Dedifferentiated amniotic fluid mesenchymal stem cell (primary cell): ENCODE data around the gene SDF2L1.

Experiments used
- DNase-seq: peaks from one replicate; pipeline ENCODE4 v3.0.0-alpha.2; 2016; ENCODE audit errors: extremely low spot score

Gene SDF2L1

DNA sequence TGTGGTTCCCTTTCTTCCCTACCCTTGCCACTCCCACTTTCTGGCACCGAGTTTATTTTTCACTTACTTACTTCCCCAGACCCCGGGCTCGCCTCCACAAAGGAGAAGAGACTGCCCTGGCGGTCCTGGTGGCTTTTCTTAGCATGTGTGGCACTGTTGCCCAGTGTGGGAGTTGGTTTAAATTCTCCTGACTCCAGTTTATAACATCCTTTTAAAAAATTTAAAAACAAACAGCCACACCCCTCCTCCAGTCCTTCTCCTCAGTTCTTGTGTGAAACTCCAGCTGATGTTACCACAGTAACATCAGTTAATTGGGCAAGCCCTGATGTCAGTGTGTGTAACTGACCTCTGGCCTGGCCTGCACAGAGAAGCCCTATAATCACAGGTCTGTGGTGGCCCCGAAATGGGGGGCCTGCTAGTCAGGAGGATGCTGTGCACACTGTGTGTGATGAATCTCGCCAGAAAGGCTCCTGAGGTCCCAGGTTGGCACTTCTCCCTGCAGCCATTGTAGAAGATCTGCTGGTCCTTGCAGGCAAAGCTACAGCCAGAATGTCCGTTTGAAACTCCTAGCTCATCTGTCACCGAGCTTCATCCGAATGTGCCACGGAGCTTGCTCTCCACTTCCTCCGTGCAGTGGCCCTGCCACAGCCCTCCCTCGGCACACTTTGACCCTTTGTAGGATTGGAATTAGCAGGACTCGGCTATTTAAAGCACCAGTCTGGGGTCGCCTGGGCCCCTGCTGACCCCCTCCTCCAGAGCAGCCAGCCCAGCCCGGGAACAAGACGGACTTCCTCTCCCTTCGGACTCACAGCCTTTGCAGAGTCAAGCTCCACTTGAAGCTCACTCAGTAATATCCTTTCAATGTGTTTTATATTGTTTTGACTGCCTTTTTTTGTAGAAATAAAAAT is 19.8 kb upstream of the SDF2L1 start:
- DNase-seq: no peak

DNA sequence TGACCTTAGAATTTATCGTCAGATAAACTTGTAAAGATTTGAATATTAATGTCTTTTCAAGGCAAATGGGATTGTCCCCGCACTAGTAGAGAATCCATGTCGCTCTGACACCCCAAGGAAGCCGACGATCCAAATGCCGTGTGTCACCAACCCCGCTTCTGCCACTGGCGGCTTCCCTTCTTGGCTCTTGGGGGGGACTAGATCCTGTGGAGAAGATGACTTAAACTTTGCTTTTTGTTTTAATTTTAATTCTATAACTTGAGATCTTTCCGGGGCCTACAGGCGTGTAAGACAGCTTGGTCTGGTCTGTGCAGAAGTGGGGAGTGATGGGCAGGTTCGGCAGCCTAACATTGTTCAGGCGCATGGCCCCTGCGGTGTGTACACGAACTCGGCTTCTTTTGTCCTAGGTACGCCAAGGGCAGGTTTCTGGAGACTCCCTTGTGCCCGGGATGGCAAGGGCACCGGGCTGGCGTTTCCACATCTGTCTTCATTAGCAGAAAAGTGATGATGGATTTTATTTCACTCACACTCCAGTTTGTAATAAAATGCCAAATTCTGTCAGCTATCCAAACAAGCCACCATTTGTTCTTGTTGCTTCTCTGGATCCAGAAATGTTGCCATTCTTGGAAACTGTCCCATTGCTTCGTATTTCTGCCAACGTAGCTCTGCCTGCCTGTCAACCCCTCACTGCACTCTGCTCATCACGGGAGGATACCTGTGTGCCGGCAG is 19.0 kb upstream of the SDF2L1 start:
- no peak for DNase-seq

DNA sequence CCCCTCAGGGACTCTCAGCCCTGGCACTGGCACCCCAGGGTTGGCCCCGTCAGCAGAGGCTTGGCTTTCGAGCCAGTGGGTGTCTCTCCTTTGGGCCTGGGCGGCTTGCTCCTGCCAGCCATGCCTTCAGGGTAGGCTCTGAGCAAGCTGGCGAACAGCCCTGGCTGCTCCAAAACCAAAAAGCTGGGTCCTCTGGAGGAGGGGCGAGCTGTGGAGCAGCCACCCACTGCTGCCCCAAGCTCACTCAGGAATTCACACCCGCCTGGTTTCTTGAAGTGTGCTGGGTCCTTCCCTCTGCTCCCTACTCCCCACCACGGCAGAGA is 18.5 kb upstream of the SDF2L1 start:
- no peak for DNase-seq

DNA sequence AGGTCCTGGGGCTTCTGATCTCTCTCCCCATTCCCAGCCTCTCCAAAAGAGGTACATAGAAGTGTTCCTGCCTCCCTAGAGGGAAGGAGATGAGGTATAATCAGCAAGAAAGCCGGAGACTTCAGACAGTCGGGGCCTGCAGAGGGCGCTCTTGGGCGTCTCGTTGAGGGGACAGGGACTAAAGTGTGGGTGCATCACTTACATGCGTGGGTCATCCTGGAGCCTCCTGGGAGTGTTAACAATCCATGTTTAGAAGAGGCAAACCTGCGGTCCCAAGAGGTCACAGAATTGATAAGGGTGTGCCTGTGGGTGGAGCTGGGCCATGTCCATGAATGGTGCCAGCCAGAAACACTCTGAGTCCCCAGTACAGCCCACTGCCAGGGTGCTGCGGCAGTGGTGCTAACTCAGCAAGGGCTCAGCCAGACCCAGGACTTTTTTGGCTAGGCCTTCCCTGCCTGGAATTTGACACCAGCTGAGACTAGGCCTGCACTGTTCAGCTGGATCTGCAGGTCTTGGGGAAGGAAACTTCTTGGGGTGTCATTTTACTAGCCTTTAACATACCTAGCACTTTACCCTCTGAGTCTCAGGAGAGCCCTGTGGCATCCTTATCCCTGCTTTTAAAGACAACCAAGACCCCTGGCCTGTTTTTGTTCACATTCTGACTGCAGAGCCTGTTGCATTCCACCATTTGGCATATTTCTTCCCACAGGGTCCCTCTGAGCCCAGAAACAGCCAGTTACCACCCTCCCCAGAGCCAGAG is 17.8 kb upstream of the SDF2L1 start:
- no peak for DNase-seq

DNA sequence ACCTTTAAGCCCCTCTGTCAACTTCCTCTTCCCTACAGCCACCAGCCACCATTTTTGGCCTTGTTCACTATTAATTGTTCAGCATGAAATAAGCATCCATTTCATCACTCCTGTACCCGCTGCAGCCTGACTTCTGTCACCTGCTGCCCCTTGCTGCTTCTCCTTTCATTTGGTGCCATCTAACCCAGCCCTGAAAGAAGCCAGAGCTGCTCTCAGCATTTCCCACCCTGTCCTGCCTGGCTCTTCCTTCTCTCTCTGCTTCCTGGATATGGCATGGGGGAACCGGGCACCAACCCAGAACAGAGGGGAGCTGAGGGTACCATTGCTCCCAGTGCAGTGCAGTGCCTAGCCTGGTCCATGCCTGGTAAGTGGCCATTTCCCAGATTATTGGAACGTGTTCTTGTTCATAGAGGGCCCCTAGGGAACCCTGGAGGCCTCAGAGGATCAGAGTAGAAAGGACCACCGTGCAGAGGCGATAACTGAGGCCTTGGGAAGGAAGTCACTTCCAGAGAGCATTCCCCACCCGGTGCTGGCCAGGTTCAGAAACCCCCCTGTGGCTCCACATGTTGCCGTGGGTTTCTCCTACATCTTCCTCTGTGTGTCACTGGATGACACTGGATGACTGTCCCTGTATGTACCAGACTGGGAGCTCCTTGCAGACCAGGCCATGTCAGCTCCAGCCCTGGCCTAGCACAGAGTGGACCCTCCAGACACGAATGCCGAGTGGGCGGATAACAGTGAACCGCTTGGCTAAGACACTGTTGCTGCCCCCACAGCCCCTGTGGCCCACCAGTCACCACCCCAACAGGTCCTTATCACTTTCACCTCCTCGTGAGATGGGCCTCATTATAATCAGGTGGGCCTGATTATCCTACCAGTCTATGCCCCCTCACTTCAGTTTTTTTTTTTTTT is 17.0 kb upstream of the SDF2L1 start:
- DNase-seq: no peak

DNA sequence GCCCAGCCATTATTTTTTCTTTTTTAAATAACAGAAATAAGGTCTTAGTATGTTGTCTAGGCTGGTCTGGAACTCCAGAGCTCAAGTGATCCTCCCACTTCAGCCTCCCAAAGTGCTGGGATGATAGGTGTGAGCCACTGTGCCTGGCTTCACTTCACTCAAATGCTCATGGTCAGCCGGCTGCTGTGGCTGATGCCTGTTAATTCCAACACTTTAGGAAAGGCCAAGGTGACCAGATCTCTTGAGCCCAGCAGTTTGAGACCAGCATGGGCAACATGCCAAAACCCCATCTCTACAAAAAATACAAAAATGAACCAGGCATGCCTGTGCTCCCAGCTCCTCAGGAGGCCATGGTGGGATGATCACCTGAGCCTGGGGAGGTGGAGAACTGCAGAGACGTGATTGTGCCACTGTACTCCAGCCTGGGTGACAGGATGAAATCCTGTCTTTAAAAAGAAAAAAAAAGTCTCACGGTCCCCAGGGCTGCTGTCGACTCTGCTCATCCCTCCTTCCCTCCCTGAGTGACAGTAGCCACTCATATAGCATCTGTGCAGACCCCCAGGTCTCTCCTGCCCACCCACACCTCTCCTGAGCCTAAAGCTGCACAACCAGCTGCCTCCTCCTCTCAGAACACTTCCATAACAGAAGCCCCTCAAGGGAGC is 15.9 kb upstream of the SDF2L1 start:
- no peak for DNase-seq

DNA sequence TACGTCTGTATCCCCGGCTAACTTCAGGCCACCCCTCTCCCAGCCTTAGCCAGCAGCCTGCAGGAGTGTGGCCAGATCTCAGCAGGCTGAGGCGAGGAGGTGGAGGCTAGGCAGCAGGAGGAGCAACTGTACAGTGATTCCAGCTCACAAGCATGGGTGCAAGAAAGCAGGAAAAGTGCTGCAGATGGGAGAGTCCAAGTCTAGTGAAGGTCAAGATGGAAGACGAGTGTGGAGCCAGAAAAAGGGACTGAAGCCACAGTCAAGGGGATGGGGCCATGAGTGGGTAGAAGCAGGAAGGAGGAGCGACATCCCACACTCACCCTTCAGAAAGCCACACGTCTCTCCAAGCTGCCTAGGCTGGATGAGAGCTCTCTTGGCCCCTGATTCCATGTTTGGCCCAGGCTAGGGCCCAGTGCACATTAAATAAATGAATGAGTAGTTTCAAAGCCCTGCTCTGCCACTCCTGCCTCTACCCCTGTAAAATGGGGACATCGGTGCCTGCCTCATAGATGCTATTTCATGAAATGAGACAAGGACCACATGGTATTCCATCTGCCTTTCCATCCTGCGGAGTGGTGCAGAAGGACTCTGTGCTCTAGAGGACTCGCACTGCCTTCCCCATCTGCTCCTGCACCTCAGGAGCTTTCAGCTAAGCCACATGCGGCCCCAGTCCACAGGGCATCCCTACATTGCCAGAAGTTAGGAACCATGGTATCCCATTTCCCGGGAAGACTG is 15.2 kb upstream of the SDF2L1 start:
- DNase-seq: no peak

DNA sequence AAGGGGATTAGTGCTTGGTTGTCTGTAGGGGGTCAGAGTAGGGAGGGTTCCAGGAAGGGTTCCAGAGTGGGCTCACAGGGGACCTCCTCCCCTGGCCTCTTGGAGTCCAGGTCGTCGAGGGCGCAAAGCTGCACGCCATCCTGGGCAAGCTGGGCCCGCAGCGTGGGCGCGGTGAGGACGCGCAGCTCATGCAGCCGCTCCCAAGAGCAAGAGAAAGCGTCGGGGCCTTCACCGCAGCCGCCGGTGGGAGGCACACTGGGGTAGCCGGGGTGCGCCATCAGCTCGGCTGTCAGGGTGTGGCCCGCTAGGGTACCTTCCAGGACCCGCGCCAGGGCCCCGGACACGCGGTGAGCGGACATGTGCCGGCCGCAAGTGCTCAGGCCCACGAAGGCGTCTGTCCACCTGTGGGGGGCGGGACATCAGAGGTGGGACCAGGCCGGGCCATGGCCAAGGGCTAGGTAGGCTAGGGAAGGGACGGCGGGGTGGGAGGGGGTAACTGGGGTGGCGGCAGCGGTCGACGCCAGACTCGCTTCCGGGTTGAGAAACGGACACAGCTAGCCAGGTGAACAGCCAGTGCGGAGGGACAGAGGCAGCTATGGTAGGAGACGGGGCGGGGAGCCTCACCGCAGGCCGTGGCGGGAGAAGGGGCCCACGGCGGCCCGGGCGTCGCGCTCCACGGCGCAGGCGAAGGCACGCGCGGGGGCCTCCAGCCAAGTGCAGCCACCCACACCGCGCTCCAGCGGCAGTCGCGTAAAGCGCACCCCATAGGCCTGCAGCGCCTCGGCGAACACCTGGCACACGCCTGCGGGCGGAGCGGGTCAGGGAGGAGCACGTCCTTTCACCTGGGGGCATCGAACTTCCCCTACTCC is 13.5 kb upstream of the SDF2L1 start:
- DNase-seq: no peak

DNA sequence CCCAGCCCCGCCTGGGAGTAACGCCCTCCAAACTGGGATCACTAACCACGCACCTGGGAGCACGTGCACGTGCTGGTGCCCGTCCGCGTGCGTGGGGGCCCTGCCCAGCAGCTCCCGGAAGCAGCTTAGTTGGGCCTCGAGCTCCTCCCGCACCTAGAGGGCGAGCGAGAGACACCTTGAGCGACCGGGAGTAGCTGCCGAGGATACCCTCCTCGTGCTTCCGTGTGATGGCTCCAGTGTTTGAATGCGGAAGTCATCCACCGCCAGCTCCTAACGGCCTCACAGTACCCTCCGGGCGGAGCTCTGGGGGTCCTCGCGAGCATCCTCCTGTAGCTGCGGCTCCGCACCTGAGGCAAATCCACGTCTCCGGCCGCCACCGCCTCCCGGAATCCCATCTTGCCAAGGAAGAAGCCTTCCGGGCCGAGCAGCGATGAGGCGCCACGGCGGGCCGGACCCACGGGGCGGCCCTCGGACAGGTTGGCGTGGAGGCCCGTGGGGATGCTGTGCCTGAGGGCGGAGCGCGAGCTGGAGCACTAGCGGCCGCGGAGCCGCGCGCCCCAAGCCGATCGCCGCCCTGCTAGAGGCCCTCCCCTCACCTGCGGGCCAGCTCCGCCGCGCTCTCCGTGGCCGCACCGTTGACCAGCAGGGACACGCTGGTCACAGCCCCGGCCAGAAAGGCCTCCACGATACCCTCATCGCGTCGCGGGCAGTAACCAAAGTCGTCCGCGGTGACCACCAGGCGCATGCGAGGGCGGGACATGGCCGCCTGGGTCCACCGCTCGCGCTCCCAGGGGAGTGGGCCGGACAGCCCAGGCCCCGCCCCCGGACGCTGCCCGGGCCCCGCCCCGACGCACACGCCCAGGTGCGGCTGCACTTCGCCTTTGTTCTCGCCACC is 12.6 kb upstream of the SDF2L1 start, which contains the start of gene YDJC:
YDJC (minus strand) TSS at position 768 of the 895 bp plus-strand sequence; CDS start at position 760, 8 bp downstream.
- peak; percentile 86 for DNase-seq

DNA sequence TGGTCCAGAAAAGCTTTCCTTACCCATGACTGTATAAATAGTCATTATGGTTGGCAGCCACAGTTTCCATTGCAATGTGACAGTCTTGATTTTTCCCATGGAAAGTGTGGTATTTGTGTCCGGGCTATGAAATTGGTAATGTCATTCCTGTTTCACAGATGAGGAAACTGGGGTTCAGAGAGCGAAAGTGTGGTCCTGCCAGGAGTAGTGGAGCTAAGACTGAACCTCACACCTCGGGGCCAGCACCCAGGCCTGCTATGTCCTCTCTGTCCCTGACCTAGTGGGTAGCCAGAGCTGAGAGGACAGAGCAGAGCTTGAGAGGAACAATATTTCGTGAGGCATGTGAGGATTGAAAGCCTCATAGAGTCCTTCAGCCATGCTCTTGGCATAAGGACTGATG is 11.1 kb upstream of the SDF2L1 start:
- no peak for DNase-seq

DNA sequence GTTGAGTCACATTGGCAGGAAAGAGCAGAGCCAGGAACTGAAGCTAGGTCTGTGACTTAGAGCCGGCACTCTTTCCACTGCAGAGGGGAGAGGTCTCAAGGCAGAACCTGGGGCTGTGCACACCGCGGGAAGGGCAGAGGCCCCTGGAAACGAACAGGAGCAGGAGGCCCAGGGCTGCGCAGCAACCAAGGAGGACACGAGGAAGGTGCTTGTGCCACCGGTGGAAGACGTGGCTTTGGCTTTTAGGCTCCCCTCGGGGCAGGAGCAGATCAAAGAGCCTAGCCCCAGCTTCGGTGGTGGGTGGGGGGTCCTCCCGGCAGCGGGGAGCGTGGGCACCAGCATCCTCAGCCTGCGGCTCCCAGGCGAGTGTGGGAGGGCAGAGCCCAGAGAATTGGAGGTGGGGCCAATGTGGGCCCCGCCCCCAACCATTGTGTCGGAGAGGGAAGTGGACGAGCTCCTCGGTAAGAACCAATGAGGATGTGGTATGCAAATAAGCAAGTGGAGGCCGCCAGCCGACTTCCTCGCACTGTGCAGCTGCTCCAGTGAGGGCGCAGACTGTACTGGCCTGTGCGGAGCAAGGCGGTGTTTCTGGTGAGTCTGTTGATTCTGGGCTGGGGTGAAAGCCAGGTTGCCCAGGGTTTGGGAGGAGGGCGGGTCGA is 9.7 kb upstream of the SDF2L1 start, which contains the start of gene CCDC116:
CCDC116 (plus strand) TSS at position 524 of the 659 bp plus-strand sequence. CDS start 422 bp downstream, outside the sequence.
- DNase-seq: no peak

DNA sequence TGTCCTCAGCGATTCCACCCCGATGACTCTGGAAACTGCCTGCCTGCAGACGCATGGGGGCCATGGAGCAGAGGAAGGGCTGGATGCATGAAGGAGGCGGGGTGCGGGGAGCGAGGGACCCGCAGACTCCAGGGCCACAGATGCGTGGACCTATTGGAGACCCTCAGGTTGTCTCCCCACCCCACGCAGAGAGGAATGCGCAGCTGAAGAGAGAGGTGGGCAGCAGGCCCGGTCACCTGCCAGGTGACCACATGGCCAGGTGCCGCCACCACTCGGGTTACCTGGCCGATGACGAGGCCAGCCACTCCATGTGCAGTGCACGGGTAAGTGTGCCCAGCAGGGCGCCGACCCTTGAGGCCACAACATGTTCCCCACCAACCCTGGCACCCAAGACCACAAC is 9.2 kb upstream of the SDF2L1 start:
- DNase-seq: no peak

DNA sequence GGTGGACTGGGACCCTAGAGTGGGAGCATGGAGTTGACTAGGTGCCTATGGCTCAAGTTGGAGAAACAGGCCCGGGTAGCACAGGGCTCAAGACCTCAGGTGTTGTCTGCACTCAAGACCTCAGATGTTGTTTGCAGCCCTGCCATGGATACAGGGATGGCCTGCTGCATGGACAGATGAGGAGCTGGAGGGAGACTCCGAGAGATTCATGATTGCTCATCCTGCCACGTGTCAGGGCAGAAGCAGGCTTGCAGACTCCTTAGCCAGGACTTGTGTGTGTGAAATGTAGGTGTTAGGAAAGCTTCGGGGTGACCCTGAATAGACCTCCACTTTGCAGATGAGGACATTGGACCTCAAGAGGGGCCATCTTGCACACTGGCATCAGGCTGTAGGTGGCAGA is 8.6 kb upstream of the SDF2L1 start:
- DNase-seq: no peak

DNA sequence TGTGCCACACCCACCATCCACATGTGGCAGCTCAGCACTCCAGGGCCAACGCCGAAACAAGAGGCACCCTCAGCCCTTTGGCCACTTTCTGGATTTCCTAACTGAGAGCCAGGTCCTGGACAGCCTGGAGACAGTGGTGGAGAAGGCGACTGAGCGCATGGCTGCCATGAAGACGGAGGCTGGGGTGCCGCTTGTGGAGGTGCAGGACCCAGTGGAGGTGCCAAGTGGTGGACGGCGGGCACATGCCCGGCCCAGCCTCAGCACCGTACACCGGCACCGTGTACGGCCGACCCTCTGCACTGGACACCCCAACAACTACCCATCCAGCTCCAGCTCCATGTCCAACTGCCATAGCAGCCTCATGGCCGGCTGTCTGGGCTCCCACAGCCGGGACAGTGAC is 8.0 kb upstream of the SDF2L1 start:
- DNase-seq: no peak

DNA sequence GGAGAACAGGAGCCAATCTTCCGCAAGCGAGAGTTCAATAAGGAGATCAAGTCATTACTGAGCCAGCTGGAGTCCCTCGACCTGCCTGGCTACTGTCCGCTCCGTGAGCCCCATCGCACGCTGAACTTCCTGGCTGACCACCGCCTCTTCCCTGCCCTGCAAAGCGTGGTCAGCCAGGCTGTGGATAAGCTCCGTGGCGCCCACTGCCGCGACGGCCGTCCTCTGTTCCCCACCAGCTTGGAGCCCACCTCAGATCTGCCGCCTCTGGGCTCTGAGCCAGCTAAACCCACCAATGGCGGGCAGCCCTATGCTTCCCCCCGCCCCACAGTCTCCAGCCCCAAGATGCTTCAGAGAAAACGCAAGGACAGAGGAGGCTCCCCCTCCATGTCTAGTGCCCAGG is 7.3 kb upstream of the SDF2L1 start:
- no peak for DNase-seq

DNA sequence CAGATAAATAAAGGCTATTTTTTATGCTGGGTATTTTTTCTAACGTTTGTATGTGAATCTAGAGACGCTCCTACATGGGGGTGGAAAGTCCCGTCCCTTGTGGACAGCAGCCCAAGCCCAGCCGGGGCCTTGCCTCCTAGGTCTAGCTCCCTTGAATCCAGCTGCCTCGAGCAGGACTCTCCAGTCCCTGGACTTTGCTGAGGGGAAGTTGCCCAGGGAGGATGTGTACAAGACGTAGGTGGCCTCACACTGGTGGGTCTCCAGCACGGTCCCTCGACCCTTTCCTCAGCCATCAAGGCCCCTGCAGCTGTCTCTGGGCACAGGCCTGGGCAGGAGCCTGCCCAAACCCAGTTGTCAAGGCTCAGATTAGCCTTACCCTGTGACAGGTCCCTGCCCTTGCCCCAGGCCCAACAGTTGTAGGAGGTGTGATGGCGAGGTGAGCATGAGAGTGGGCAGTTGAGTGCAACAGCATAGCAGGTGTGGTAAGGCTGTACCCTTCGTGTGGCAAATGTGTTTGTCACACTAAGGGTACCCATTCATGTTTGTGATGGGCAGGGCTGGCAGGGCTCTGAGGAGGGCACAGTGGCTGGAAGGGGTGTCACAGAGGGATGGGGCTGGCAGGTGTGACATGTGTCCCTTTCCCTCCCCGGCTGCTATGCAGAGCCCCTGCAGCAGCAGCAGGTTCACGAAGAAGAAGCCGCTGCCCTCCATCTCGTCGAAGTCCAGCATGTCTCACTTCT is 6.2 kb upstream of the SDF2L1 start:
- no peak for DNase-seq
